ENCODE measurements around the gene ZBTB45.

Gene ZBTB45

GRCh38 chr19:58513213-58513693, 6.4 kb downstream of the ZBTB45 start:
- no peak for TF ChIP-seq CTCF (IDR thresholded peaks at IDR 0.05)

DNA sequence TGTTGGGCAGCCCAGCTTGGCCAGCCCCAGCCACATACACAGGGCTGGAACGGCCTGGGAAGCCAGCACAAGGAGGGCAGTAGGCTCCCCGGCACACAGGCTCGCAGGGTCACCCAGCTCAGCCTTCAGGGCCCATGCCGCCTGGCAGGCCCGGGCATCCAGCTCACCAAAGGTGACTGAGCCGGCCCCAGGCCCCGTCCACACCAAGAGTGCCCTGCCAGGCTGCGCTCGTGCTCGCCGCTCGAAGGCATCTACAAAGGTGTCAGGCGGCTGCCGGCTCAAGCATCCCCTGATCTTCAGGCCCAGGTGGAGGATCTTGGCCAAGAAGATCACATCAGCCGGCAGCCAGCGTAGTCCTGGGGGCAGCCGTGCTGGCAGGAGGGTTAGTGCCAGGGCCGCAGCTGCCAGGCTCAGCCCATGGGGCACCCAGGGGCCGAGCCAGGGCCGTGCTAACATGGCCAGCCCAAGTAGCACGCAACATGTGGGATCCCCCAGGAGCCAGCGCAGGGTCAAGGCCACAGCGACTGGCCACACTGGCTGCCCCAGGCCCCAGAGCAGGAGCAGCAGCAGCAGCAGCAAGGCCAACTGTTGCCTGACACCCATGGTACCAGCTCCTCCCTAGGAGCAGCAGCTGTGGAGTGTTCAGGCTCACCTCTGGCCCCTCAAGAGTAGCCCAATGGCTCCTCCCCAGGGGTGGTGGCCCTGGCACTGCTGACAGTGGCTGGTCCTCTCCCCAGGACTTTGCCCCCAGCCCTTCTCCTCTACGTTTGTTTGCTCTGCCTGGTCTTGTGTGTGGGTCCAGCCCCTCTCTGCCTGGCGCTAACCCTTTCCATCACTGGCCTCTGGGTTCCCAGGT, 8.0 kb downstream of the ZBTB45 start, which contains the start of gene SLC27A5:
Gene SLC27A5 (minus strand): TSS at position 640 of the 856 bp plus-strand sequence. CDS start 37 bp downstream, at position 603.
- no peak for TF ChIP-seq CTCF (IDR thresholded peaks at IDR 0.05)

DNA sequence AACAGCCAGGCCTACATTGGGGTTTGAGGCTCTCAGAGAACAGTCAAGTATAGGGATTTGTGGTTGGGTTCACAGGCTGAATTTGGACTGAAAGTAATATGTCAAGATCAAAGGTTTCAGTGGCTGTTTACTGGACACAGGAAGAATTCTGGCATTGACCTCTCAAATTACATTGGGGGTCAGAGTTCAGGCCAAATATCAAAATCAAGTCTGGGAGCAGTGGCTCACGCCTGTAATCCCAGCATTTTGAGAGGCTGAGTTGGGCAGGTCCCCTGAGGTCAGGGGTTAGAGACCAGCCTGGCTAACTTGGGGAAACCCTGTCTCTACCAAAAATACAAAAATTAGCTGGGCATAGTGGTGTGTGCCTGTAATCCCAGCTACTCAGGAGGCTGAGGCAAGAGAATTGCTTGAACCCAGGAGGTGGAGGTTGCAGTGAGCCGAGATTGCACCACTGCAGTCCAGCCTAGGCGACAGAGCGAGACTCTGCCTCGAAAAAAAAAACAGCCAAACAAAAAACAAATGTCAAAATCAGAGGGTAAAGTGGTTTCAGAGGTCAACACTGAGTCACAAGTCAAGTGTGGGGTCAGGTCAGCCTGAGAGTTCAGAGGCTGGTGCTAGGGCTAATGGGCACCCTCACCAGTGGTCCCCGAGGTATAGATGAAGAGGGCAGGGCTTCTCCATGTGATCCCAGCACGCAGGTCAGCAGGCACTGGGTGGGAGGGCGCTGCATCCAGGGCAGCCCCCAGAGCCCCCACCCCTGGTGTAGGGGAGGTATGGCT, 9.3 kb downstream of the ZBTB45 start:
- no peak for TF ChIP-seq CTCF (IDR thresholded peaks at IDR 0.05)

DNA sequence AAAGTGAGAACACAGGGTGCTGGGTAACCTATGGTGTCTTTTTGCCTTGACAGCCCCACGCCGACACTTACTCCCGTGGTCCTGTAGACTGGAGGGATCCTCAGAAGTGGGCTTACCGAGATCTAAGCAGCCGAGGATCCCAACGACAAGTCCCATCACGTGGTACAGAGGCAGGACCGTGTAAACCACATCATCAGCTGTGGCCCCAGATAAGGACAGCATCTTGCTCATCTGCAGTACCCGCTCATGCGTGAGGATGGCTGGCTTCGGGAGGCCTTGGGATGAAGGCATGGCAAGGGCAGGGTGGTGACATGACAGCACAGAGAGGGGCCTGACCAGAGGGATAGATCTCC, 9.9 kb downstream of the ZBTB45 start:
- no peak for TF ChIP-seq CTCF (IDR thresholded peaks at IDR 0.05)

- no peak for TF ChIP-seq CTCF (IDR thresholded peaks at IDR 0.05)
Measured at GRCh38 chr19:58500242-58500641, 19.4 kb downstream of the ZBTB45 start.

DNA sequence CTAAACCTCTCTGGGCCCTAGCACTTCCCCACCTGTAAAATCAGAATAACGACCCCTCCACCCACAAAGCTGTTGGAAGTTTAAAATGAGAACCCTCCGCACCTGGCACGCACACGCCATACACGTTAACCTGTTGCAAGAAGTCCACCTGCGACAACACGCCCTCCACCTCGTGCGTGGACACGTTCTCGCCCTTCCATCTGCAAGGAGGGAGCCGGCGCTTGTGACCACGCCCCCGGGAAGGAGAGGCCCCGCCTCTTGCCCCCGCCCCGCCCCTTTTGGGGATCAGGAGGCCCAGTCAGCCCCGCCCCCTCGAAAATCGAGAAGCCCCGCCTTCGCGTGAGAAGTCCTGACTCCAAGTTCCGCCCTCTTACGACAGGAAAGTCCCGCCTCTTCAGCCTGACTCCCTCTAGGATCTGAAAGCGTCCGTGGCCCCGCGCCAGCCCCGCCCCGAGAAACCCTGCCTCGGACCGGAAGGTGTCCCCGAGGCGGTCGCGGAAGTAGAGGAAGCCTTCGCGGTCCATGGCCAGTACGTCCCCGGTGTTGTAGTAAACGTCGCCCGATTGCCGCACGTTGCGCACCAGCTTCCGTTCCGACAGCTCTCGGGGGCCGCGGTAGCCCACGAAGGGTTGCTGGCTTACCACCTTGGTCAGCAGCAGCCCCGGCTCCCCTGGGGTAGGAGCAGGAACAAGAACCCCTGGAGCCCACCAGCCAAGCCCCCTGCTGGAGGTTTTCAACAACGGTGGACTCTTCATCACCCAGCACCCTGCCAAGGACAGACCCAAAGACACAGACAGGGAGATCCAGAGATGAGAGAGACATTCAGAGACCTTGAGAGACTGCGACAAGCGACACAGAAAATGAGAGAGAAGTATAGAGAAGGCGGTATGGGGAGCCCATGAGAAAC, 20.3 kb downstream of the ZBTB45 start:
- no peak for TF ChIP-seq CTCF (IDR thresholded peaks at IDR 0.05)
